DND-41 (cell line): ENCODE data around the gene CNTRL.

Experiments
- CTCF ChIP-seq: IDR thresholded peaks from 2 replicates; pipeline ENCODE4 v1.5.1; 2012; ENCODE audit warnings: borderline replicate concordance, low read length, moderate library complexity, mild to moderate bottlenecking; ENCODE audit not compliant: poor library complexity, severe bottlenecking; ENCODE audit errors: extremely low read depth
- EZH2 ChIP-seq: IDR thresholded peaks from 3 replicates; pipeline ENCODE4 v1.6.1; 2012; ENCODE audit warnings: borderline replicate concordance, low read depth, mild to moderate bottlenecking, moderate library complexity, low read length, inconsistent platforms; ENCODE audit not compliant: severe bottlenecking

GRCh38 chr9:121196389-121196788 lies 121.6 kb downstream of the CNTRL start:
- TF ChIP-seq CTCF (no peak), EZH2 (no peak)
